Activated CD8-positive, alpha-beta memory T cell treated with anti-CD3 and anti-CD28 coated beads, Interleukin-2, amount 10 ng/mL, durations not matched to agents 7 days and 5 days (primary cell): Measurements from ENCODE around the gene FA2H. TPM values are rescaled to one million over a fixed set of nuclear protein-coding genes. Genes with fewer than 3 reads are reported as not detected.

ENCODE experiments used
- ATAC-seq: fragments of 150-1000 bp; cut with Tn5 transposase; one replicate; pipeline ENCODE4 v1.10.0; 2021; ENCODE audit warnings: moderate library complexity
- CTCF ChIA-PET: fragments of 350-600 bp; sonication (Branson Sonifier 250); formaldehyde crosslinking; loops from one replicate; lab custom pipeline; 2021; ENCODE audit warnings: antibody characterized with exemption; lab: Charles Lee
- DNase-seq: peaks from one replicate; pipeline ENCODE4 v3.0.0-alpha.2; 2020
- H3K27ac Mint-ChIP-seq: one replicate; pipeline ENCODE4 v1.8.0; 2021; ENCODE audit warnings: mild to moderate bottlenecking, mixed read lengths
- H3K27me3 Mint-ChIP-seq: one replicate; pipeline ENCODE4 v1.8.0; 2021; ENCODE audit warnings: mixed read lengths
- H3K36me3 Mint-ChIP-seq: one replicate; pipeline ENCODE4 v1.8.0; 2021; ENCODE audit warnings: mild to moderate bottlenecking, mixed read lengths
- H3K4me1 Mint-ChIP-seq: one replicate; pipeline ENCODE4 v1.8.0; 2021; ENCODE audit warnings: mixed read lengths
- H3K4me3 Mint-ChIP-seq: one replicate; pipeline ENCODE4 v1.8.0; 2021; ENCODE audit warnings: mild to moderate bottlenecking, moderate library complexity, mixed read lengths
- H3K9me3 Mint-ChIP-seq: one replicate; pipeline ENCODE4 v1.8.0; 2022; ENCODE audit warnings: low read depth, mixed read lengths
- total RNA-seq, 2 experiments: library from RNA; stranded (reverse); gene quantifications; one replicate each; pipeline ENCODE4 v1.2.3, GENCODE V29; 2021

The FA2H gene
- total RNA-seq, 2 experiments from 2014 or later = 0.29 TPM; not detected in 1

DNA sequence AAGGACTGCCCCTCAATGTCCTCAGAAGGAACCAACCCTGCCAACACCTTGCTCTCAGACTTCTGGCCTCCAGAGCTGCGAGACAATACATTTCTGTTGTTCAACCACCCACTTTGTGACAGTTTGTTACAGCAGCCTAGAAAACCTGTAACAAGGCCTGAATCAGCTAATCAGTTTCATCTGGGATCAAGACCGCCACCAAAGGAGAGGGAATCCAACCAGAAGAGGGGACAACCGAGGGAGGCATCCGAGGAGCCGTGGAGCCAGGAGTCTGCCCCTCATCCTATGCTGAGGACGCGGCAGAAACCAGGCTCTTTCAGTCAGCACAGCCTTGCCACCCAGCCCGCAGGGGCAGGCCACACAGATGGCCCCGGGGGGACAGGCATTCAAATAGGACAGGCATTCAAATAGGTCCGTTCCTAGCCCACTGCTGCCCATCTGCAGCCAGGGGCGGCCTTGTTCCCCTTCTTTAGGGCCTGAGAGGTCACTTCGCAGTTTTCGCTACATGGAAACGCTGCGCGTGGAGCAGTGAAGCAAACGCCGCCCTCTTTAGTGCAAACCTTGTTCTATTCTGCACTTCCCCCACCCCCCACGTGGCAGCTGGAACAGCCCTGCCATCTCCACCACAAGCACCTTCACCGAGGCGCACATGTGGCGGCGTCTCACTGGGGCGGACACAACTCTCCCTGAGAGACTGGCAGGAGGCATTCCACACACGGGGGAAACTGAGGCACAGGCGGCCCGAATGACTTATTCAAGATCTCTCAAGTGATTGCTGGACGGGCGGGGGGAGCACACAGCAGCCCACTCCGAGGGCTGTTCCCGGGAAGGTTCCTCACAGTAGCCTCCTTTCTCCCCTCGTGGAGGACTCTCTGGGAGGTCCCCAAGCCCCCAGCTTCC is 26.7 kb downstream of the FA2H start:
- no peaks in the 10 kb centered on the region for H3K36me3 Mint-ChIP-seq
- no peaks in the 10 kb centered on the region for H3K27me3 Mint-ChIP-seq
- CTCF ChIA-PET = no interaction called here
- no peak overlapping the region for H3K27ac Mint-ChIP-seq
- no peaks in the 10 kb centered on the region for H3K9me3 Mint-ChIP-seq
- H3K4me1 Mint-ChIP-seq = no peaks in the 10 kb centered on the region
- no peak overlapping the region for H3K4me3 Mint-ChIP-seq
- no peak for ATAC-seq
- DNase-seq = no peak

DNA sequence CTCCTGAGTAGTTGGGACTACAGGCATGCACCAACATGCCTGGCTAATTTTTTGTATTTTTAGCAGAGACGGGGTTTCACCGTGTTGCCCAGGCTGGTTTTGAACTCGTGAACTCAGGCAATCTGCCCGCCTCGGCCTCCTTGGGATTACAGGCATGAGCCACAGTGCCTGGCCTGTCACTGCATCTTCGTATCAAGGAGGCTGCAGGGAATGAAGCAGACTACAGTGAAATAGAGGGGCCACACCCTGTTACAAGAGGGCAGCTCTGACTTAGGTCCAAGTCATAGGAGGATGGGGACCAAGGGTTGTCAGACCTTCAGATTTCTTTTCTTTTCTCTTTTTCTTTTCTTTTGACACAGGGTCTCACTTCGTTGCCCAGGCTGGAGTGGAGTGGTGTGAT is 28.7 kb downstream of the FA2H start:
- Mint-ChIP-seq H3K9me3 (no peaks in the 10 kb centered on the region), H3K4me3 (no peak overlapping the region), H3K27me3 (no peaks in the 10 kb centered on the region), H3K4me1 (no peaks in the 10 kb centered on the region), H3K36me3 (no peaks in the 10 kb centered on the region), H3K27ac (no peak overlapping the region)
- CTCF ChIA-PET = no interaction called here
- ATAC-seq (no peak), DNase-seq (no peak)

DNA sequence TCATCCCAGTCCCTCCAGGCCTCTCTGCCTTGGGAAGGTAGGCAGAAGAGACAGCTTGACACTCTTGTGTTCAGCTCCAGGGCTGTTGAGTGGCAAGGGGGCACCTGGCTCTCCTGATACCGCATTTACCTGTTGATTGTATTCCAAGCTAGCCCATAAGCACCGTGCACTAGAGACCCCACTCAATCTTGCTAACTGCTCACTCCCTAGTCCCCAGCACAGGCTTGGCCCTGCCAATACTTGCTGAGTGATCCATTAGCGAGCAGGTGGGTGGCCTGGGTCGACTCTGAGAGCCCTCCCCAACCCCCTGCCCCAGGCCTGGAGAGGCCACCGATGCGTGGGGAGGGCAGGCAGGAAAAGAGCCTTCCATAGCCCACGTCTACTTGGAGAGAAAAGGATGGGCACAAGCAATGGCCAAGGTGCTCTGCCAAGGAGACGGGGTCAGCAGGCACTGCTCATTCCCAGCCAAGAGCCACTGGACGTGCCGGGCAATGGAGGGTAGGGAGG is 29.5 kb downstream of the FA2H start:
- DNase-seq (no peak), ATAC-seq (no peak)
- Mint-ChIP-seq H3K4me3 (no peak overlapping the region), H3K4me1 (no peaks in the 10 kb centered on the region), H3K27me3 (no peaks in the 10 kb centered on the region), H3K27ac (no peak overlapping the region), H3K36me3 (no peaks in the 10 kb centered on the region), H3K9me3 (no peaks in the 10 kb centered on the region)
- CTCF ChIA-PET = no interaction called here

DNA sequence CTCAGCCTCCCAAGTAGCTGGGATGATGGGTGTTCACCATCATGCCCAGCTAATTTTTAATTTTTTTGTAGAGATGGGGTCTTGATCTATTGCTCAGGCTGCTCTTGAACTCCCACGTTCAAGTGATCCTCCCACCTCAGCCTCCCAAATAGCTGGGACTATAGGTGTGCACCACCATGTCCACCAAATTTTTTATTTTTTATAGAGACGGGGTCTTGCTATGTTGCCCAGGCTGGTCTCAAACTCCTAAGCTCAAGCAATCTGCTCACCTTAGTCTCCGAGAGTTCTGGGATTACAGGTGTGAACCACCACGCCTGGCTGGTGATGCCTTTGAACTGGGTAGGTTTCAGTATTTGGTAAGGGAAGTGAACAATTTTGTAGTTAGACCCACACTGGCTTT is 30.1 kb downstream of the FA2H start:
- H3K27me3 Mint-ChIP-seq = no peaks in the 10 kb centered on the region
- H3K4me1 Mint-ChIP-seq = no peaks in the 10 kb centered on the region
- no peak for DNase-seq
- CTCF ChIA-PET = interaction anchor here (0.6 kb wide), 1 partner anchor 436 kb away, joined by 3 read pairs; no protein-coding TSS in a partner anchor
- no peaks in the 10 kb centered on the region for H3K36me3 Mint-ChIP-seq
- ATAC-seq = no peak
- no peak overlapping the region for H3K27ac Mint-ChIP-seq
- H3K9me3 Mint-ChIP-seq = no peaks in the 10 kb centered on the region
- H3K4me3 Mint-ChIP-seq = no peak overlapping the region

DNA sequence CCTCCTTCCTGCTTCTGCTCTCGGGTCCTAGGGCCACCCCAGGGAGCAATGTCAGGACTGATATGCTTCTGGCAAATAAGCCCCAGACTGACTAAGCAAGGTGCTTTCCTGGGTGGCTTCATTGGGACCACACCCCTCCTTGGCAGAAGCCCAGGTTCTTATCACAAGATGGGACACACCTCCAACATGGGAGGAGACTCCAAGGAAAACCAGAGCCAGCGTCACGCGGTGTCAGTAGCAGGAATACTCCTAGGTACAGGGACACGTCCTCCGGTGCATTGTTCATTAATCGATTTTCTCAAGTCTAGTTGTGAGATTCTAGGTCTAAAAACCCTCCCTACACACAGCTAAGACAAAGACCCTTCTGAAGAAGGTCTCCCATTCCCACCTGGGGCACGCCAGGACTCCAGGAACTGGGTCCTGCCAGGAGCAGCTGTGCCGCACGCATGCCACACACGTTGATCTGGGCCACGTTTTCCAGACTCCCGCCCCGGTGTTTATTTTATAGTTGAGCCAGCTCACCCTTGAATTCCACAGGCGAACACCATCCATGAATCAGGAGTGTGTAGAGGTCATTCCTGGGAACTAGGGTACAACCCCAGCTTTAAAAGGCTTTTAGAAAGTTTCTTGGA is 30.8 kb downstream of the FA2H start:
- H3K9me3 Mint-ChIP-seq = no peaks in the 10 kb centered on the region
- CTCF ChIA-PET = interaction anchor here (0.6 kb wide), 1 partner anchor 435 kb away, joined by 3 read pairs; no protein-coding TSS in a partner anchor
- no peak for DNase-seq
- no peak overlapping the region for H3K4me3 Mint-ChIP-seq
- H3K4me1 Mint-ChIP-seq = no peaks in the 10 kb centered on the region
- H3K27me3 Mint-ChIP-seq = no peaks in the 10 kb centered on the region
- no peak overlapping the region for H3K27ac Mint-ChIP-seq
- H3K36me3 Mint-ChIP-seq = no peaks in the 10 kb centered on the region
- ATAC-seq = no peak

DNA sequence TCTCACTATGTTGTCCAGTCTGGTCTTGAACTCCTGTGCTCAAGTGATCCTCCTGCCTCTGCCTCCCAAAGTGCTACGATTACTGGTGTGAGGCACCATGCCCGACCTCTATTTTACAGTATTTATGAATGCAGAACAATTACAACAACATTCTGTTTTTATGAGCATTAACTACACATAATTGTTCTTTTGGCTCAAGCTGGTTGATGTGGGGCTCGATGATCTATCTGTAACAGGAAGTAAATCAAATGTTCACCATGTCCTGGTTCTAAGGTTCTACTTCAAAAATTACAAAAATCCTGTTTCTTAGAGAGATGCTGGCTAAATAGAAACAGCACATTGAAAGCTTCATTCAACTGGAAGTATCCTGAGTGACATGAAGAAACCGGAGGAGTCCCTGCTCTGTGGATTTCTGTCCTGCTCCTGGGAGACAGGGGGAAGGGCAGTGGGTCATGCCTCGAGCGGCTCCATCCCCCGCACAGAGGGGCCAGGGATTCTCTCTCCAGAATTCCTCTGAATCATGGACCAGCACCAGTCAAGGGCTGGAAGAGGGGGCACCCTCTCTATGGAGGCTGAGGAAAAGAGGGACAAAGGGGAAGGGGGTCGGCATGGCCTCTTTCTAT is 31.5 kb downstream of the FA2H start:
- no peak for DNase-seq
- ATAC-seq = no peak
- H3K27ac Mint-ChIP-seq = no peak overlapping the region
- H3K4me3 Mint-ChIP-seq = no peak overlapping the region
- no peaks in the 10 kb centered on the region for H3K9me3 Mint-ChIP-seq
- no peaks in the 10 kb centered on the region for H3K36me3 Mint-ChIP-seq
- H3K27me3 Mint-ChIP-seq = no peaks in the 10 kb centered on the region
- CTCF ChIA-PET = no interaction called here
- no peaks in the 10 kb centered on the region for H3K4me1 Mint-ChIP-seq

DNA sequence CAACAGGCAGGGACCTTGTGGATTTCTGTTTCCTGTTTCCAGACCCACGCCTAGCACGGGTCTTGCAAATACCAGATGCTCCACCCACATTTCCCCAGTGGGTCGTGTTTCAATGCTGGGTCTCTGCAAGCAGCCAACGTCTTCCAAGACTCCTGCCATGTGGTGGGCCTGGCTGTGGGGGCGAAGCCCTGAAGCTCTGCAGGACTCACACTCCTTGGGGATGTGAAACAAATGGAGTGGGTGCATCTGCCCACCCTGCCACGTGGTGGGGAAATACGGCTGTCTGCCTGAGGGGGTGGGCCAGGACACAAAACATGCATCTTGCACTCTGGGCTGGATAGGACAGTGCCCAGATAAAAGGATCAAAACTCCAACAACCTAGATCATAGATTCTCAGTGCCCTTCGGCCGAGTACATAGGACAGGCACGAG is 32.6 kb downstream of the FA2H start:
- no peak overlapping the region for H3K27ac Mint-ChIP-seq
- no peaks in the 10 kb centered on the region for H3K27me3 Mint-ChIP-seq
- no peaks in the 10 kb centered on the region for H3K36me3 Mint-ChIP-seq
- H3K4me3 Mint-ChIP-seq = no peak overlapping the region
- H3K4me1 Mint-ChIP-seq = no peaks in the 10 kb centered on the region
- ATAC-seq (no peak), DNase-seq (no peak)
- H3K9me3 Mint-ChIP-seq = no peaks in the 10 kb centered on the region
- CTCF ChIA-PET = interaction anchor here (1.4 kb wide), 1 partner anchor 34 kb away, joined by 3 read pairs; no protein-coding TSS in a partner anchor

DNA sequence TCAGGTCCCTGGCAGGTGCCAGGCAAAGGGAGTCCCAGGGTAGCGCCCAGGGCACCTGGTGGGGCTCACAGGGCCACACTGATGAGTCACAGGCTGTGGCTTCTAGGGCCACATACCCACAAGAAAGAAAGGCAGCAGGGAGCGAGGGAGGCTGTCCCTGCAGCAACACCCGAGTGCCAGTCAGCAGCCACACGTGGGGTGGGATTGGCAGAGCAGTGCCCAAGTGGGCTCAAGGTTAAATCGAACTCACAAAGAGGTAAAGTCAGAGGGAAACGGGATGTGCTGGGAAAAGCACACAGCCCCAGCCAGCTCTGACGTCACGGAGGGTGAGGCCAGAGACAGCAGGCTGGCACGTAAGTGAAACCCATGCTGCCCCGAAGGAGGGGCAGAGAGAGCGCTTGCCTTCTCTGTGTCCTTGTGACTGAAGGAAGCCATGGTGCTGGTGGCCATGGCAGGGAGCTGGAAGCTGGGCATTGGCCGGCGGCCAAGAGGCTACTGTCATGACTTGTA is 33.8 kb downstream of the FA2H start:
- Mint-ChIP-seq H3K4me1 (no peaks in the 10 kb centered on the region), H3K27me3 (no peaks in the 10 kb centered on the region), H3K4me3 (no peak overlapping the region), H3K36me3 (no peaks in the 10 kb centered on the region), H3K9me3 (no peaks in the 10 kb centered on the region), H3K27ac (no peak overlapping the region)
- ATAC-seq (no peak), DNase-seq (no peak)
- CTCF ChIA-PET = interaction anchor here (1.4 kb wide), 1 partner anchor 32 kb away, joined by 3 read pairs; no protein-coding TSS in a partner anchor

DNA sequence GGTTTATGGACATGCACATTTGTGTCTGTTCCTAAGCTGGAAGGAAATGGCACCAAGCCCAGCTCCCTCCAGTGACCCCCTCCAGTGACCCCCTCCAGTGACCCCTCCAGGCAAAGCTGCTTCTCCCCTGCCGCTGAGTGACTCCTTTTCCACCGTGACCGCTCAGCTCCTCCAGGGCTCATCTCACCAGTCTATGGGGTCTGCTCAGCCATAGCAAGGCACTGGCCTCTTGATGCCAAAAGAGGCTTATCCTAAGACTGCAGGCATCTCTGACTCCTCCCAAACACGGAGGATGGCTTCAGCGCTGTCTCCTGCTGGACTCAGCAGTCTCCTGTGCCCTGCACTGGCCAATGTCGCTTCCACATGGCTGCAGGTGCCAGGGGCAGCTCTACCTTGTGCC is 35.3 kb downstream of the FA2H start:
- Mint-ChIP-seq H3K9me3 (no peaks in the 10 kb centered on the region), H3K4me3 (no peak overlapping the region), H3K27me3 (no peaks in the 10 kb centered on the region), H3K4me1 (no peaks in the 10 kb centered on the region), H3K27ac (no peak overlapping the region), H3K36me3 (no peaks in the 10 kb centered on the region)
- no peak for ATAC-seq
- DNase-seq = no peak
- CTCF ChIA-PET = interaction anchor here (0.8 kb wide), 1 partner anchor 25 kb away, joined by 4 read pairs; no protein-coding TSS in a partner anchor

DNA sequence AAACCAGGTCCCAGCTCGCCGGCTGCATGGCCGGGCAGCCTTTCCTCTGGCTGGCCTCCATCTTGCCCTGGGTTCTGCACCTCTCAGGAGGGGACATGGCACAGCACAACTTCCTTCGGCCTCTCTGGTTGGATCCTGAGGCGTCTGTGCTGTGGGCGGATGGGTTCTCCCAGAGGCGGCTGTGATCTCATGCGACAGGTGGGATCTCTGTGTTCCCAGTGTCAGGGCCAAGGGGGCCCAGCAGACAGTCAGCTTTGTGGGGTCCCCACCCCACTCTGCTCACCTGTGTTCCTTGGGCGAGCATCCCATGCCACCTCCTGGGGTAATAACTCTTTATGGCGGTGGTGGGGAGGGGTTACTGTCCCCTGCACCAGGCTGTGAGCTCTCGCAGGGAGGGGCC is 35.8 kb downstream of the FA2H start:
- no peaks in the 10 kb centered on the region for H3K9me3 Mint-ChIP-seq
- no peak overlapping the region for H3K4me3 Mint-ChIP-seq
- no peaks in the 10 kb centered on the region for H3K27me3 Mint-ChIP-seq
- no peaks in the 10 kb centered on the region for H3K4me1 Mint-ChIP-seq
- H3K27ac Mint-ChIP-seq = no peak overlapping the region
- no peak for ATAC-seq
- DNase-seq = no peak
- CTCF ChIA-PET = interaction anchor here (0.8 kb wide), 1 partner anchor 24 kb away, joined by 4 read pairs; no protein-coding TSS in a partner anchor
- H3K36me3 Mint-ChIP-seq = no peaks in the 10 kb centered on the region

DNA sequence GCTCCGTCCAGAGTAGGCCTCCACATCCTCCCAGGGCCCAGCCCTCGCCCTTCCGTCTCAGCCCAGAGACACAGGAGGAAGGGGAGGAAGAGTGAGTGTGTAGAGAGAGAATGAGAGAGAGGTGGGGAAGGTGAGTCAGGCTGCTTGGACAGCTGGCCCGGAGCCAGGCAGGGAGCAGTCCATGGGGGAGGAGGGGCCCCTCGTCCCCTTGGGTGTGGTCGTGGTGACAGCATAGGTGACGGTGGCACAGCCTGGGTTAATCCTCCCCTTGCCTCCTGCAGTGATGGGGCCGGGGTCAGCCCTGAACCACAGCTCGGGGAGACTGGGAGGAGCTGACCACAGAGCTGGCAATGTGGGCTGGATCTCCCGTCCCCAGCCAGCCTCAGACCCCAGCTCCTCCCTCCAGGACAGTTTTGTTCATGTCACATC is 36.5 kb downstream of the FA2H start:
- no peaks in the 10 kb centered on the region for H3K27me3 Mint-ChIP-seq
- no peak overlapping the region for H3K27ac Mint-ChIP-seq
- CTCF ChIA-PET = no interaction called here
- DNase-seq = no peak
- H3K4me1 Mint-ChIP-seq = no peaks in the 10 kb centered on the region
- no peak for ATAC-seq
- H3K4me3 Mint-ChIP-seq = no peak overlapping the region
- no peaks in the 10 kb centered on the region for H3K36me3 Mint-ChIP-seq
- no peaks in the 10 kb centered on the region for H3K9me3 Mint-ChIP-seq

DNA sequence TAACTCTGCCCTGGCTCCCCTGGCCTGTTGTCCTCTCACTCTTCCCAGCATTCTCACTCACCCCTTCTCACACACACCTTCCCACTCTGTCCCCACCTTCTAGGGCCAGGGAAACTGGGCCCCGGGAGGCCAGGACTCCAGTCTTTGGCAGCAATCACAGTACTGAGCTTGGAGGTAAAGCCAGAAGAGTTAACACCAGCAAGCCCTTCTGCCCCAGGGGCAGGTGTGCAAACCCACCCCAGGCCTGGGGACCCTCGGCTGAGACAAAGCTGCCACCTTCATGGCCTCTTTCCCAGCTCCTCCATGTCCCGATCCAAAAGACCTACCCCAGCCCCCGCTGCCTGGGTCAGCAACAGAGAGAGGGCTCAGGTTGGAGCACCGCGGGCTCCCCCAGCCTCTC is 37.1 kb downstream of the FA2H start:
- no peak for ATAC-seq
- no peaks in the 10 kb centered on the region for H3K4me1 Mint-ChIP-seq
- no peaks in the 10 kb centered on the region for H3K27me3 Mint-ChIP-seq
- no peaks in the 10 kb centered on the region for H3K36me3 Mint-ChIP-seq
- CTCF ChIA-PET = no interaction called here
- no peaks in the 10 kb centered on the region for H3K9me3 Mint-ChIP-seq
- H3K4me3 Mint-ChIP-seq = no peak overlapping the region
- DNase-seq = no peak
- no peak overlapping the region for H3K27ac Mint-ChIP-seq

DNA sequence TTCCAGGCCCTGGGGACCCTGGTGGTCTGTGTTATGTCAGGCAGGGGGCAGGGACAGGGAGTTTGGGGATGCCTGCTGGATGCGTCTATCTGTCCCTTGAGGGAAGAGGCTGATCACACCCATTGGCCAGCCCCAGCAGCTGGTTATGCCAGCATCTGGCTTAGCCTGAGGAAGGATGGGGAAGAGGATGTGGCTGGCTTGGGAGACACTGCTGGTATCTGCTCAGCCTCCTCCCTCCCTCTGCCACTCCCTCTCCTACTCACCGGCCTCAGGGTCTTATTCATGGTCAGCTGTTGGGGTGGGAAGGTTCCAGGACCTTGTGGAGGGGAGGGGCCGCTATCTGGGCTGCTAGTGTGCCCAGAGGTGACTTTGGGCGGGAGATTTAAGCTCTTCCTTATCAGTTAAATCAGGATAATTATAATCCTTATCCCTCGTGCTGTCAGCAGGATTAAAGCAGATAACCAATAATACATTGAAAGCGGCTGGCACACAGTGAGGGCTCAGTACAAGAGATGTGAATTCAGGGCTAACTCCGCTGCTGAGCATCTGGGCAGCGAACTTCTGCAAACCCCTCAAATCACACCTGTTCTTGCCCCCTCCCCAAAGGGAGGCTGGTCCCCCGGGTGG is 38.0 kb downstream of the FA2H start:
- Mint-ChIP-seq H3K9me3 (no peaks in the 10 kb centered on the region), H3K4me1 (no peaks in the 10 kb centered on the region), H3K4me3 (no peak overlapping the region), H3K36me3 (no peaks in the 10 kb centered on the region), H3K27ac (no peak overlapping the region), H3K27me3 (no peaks in the 10 kb centered on the region)
- CTCF ChIA-PET = no interaction called here
- no peak for DNase-seq
- ATAC-seq = no peak
